BE2C (cell line): ENCODE data around the gene TCF7L2.

Source experiments
- DNase-seq: peaks from one replicate; pipeline ENCODE4 v3.0.0-alpha.2; 2020
- H3K27me3 ChIP-seq: fragments of 250-450 bp; sonication (Bioruptor Pico); 2 replicates; pipeline ENCODE4 v1.5.1; 2020; ENCODE audit warnings: mild to moderate bottlenecking
- H3K36me3 ChIP-seq: fragments of 250-450 bp; sonication (Bioruptor Pico); 2 replicates; pipeline ENCODE4 v1.5.1; 2020; ENCODE audit warnings: mild to moderate bottlenecking
- H3K4me1 ChIP-seq: fragments of 250-450 bp; sonication (Bioruptor Pico); 2 replicates; pipeline ENCODE4 v1.5.1; 2020
- H3K4me3 ChIP-seq: 2 replicates; pipeline ENCODE4 v1.5.1; 2011; ENCODE audit warnings: low read depth, low read length
- H3K9me3 ChIP-seq: fragments of 250-450 bp; sonication (Bioruptor Pico); 2 replicates; pipeline ENCODE4 v1.5.1; 2020
- CTCF ChIP-seq: IDR thresholded peaks from 2 replicates; pipeline ENCODE4 v1.5.1; 2012; ENCODE audit warnings: mild to moderate bottlenecking, low read depth, low read length

The TCF7L2 gene

GRCh38 chr10:113087165-113088029 is 137.3 kb downstream of the TCF7L2 start:
- no peaks in the 10 kb centered on the region for H3K9me3 ChIP-seq
- no peaks in the 10 kb centered on the region for H3K27me3 ChIP-seq
- TF ChIP-seq CTCF: no peak
- H3K4me3 ChIP-seq: no peak overlapping the region
- no peaks in the 10 kb centered on the region for H3K36me3 ChIP-seq
- peak; percentile 18 for DNase-seq
- no peaks in the 10 kb centered on the region for H3K4me1 ChIP-seq

- Histone ChIP-seq H3K4me1 (0 out of 2 replicates have a peak, but pooled peaks cover 3% of the 10 kb centered on the region), H3K4me3 (no peak overlapping the region), H3K36me3 (no peaks in the 10 kb centered on the region), H3K27me3 (no peaks in the 10 kb centered on the region), H3K9me3 (no peaks in the 10 kb centered on the region)
- DNase-seq: no peak
- TF ChIP-seq CTCF: no peak
Measured at GRCh38 chr10:113088194-113088593, 138.1 kb downstream of the TCF7L2 start.

GRCh38 chr10:113089551-113089950 is 139.5 kb downstream of the TCF7L2 start:
- no peak for DNase-seq
- Histone ChIP-seq H3K4me1 (0 out of 2 replicates have a peak, but pooled peaks cover 3% of the 10 kb centered on the region), H3K36me3 (no peaks in the 10 kb centered on the region), H3K27me3 (no peaks in the 10 kb centered on the region), H3K9me3 (no peaks in the 10 kb centered on the region), H3K4me3 (no peak overlapping the region)
- no peak for TF ChIP-seq CTCF

- Histone ChIP-seq H3K27me3 (no peaks in the 10 kb centered on the region), H3K4me1 (peaks cover 14% of the 10 kb centered on the region), H3K4me3 (no peak overlapping the region), H3K9me3 (no peaks in the 10 kb centered on the region), H3K36me3 (no peaks in the 10 kb centered on the region)
- no peak for DNase-seq
- no peak for TF ChIP-seq CTCF
Measured at GRCh38 chr10:113091920-113092319, 141.9 kb downstream of the TCF7L2 start.

- TF ChIP-seq CTCF: no peak
- Histone ChIP-seq H3K4me1 (peaks cover 14% of the 10 kb centered on the region), H3K36me3 (no peaks in the 10 kb centered on the region), H3K9me3 (no peaks in the 10 kb centered on the region), H3K4me3 (no peak overlapping the region), H3K27me3 (no peaks in the 10 kb centered on the region)
- no peak for DNase-seq
Measured at GRCh38 chr10:113093188-113094113, 143.4 kb downstream of the TCF7L2 start.

GRCh38 chr10:113094114-113094486 is 144.1 kb downstream of the TCF7L2 start:
- no peak for TF ChIP-seq CTCF
- no peak overlapping the region for H3K4me3 ChIP-seq
- peaks cover 17% of the 10 kb centered on the region for H3K4me1 ChIP-seq
- H3K36me3 ChIP-seq: no peaks in the 10 kb centered on the region
- no peak for DNase-seq
- H3K27me3 ChIP-seq: no peaks in the 10 kb centered on the region
- no peaks in the 10 kb centered on the region for H3K9me3 ChIP-seq
